HepG2 (cell line): Measurements from ENCODE around the gene RAC3. TPM values are rescaled to one million over a fixed set of nuclear protein-coding genes. Genes with fewer than 3 reads are reported as not detected.

Experiments used
- FOSL1 ChIP-seq: sonication (generic); formaldehyde crosslinking; IDR thresholded peaks from 2 replicates; pipeline ENCODE4 v1.9.0; 2021; ENCODE audit warnings: missing genetic modification reagents, borderline replicate concordance
- GTF3A ChIP-seq: sonication (generic); formaldehyde crosslinking; conservative IDR thresholded peaks from 2 replicates; pipeline ENCODE4 v1.4.0; 2020; ENCODE audit warnings: mild to moderate bottlenecking, missing genetic modification reagents
- MAFG ChIP-seq: sonication (generic); formaldehyde crosslinking; IDR thresholded peaks from 2 replicates; pipeline ENCODE4 v1.5.1; 2020; ENCODE audit warnings: mild to moderate bottlenecking, missing genetic modification reagents
- MTA3 ChIP-seq: sonication (generic); formaldehyde crosslinking; IDR thresholded peaks from 2 replicates; pipeline ENCODE4 v1.4.0; 2020; ENCODE audit warnings: missing genetic modification reagents
- SMARCE1 ChIP-seq: fragments of 450-650 bp; IDR thresholded peaks from 2 replicates; pipeline ENCODE4 v1.6.1; 2017; ENCODE audit warnings: borderline replicate concordance
- ZMYM4 ChIP-seq: sonication (generic); formaldehyde crosslinking; IDR thresholded peaks from 2 replicates; pipeline ENCODE4 v1.8.1; 2023; ENCODE audit warnings: mild to moderate bottlenecking, missing genetic modification reagents
- ZNF253 ChIP-seq: sonication (generic); formaldehyde crosslinking; IDR thresholded peaks from 2 replicates; pipeline ENCODE4 v1.8.0; 2022; ENCODE audit warnings: mild to moderate bottlenecking, missing genetic modification reagents, borderline replicate concordance
- ZNF33A ChIP-seq: sonication (generic); formaldehyde crosslinking; IDR thresholded peaks from 2 replicates; pipeline ENCODE4 v1.5.1; 2020; ENCODE audit warnings: missing genetic modification reagents, mild to moderate bottlenecking, moderate library complexity, borderline replicate concordance
- ZNF460 ChIP-seq: sonication (generic); formaldehyde crosslinking; IDR thresholded peaks from 2 replicates; pipeline ENCODE4 v1.5.1; 2020; ENCODE audit warnings: missing genetic modification reagents, mild to moderate bottlenecking, borderline replicate concordance
- ZNF510 ChIP-seq: sonication (generic); formaldehyde crosslinking; IDR thresholded peaks from 2 replicates; pipeline ENCODE4 v1.4.0; 2020; ENCODE audit warnings: low read depth, mild to moderate bottlenecking, missing genetic modification reagents
- ZNF891 ChIP-seq: sonication (generic); formaldehyde crosslinking; IDR thresholded peaks from 2 replicates; pipeline ENCODE4 v1.5.0; 2020; ENCODE audit warnings: mild to moderate bottlenecking, missing genetic modification reagents
- ZSCAN9 ChIP-seq: IDR thresholded peaks from 2 replicates; pipeline ENCODE4 v1.6.1; 2016; ENCODE audit warnings: borderline replicate concordance
- polyA plus RNA-seq, 8 experiments: library from polyadenylated mRNA; depleted of rRNA in 3 of 8; stranded (reverse) in 7 of 8; unstranded in 1 of 8; fragments of >200 nt; fragmentation: Illumina TruSeq in 4 of 8; extraction: Trizol in 4 of 8; gene quantifications; 2 replicates each; pipeline versions ENCODE4 v1.2.1 to v1.2.3, GENCODE V29; 2011 to 2016; ENCODE audit warnings: low read depth in 4 of 8, missing spikeins in 1 of 8, mixed read lengths in 1 of 8; ENCODE audit not compliant: insufficient read depth in 1 of 8
- total RNA-seq, 5 experiments: library from RNA; depleted of rRNA; stranded (reverse); fragments of >200 nt; fragmentation: Illumina TruSeq; extraction: Trizol; gene quantifications; 2 replicates each; pipeline ENCODE4 v1.2.3, GENCODE V29; 2016; ENCODE audit warnings: low read depth in 1 of 5
- TF ChIP-seq, protein P1 (sequence below): sonication (generic); formaldehyde crosslinking; IDR thresholded peaks from 2 replicates; pipeline ENCODE4 v1.4.0; 2020; ENCODE audit warnings: mild to moderate bottlenecking, missing genetic modification reagents
- TF ChIP-seq, protein P2 (sequence below): sonication (generic); formaldehyde crosslinking; IDR thresholded peaks from 2 replicates; pipeline ENCODE4 v1.5.1; 2020; ENCODE audit warnings: mild to moderate bottlenecking, moderate library complexity, missing genetic modification reagents
- TF ChIP-seq, protein P3 (sequence below): sonication (generic); formaldehyde crosslinking; IDR thresholded peaks from 2 replicates; pipeline ENCODE4 v1.9.0; 2022; ENCODE audit warnings: missing genetic modification reagents, mild to moderate bottlenecking, borderline replicate concordance
- TF ChIP-seq, protein P4 (sequence below): sonication (generic); formaldehyde crosslinking; IDR thresholded peaks from 2 replicates; pipeline ENCODE4 v1.5.1; 2020; ENCODE audit warnings: missing genetic modification reagents, mild to moderate bottlenecking, borderline replicate concordance
- TF ChIP-seq, protein P5 (sequence below): sonication (generic); formaldehyde crosslinking; IDR thresholded peaks from 2 replicates; pipeline ENCODE4 v1.8.1; 2022; ENCODE audit warnings: mild to moderate bottlenecking, missing genetic modification reagents

Gene RAC3
- total and polyA plus RNA-seq, 2 of the 13 experiments (the other 11 are each of a cell fraction or from before 2014, with no cell fraction given): 10.5 to 21.3 TPM

DNA sequence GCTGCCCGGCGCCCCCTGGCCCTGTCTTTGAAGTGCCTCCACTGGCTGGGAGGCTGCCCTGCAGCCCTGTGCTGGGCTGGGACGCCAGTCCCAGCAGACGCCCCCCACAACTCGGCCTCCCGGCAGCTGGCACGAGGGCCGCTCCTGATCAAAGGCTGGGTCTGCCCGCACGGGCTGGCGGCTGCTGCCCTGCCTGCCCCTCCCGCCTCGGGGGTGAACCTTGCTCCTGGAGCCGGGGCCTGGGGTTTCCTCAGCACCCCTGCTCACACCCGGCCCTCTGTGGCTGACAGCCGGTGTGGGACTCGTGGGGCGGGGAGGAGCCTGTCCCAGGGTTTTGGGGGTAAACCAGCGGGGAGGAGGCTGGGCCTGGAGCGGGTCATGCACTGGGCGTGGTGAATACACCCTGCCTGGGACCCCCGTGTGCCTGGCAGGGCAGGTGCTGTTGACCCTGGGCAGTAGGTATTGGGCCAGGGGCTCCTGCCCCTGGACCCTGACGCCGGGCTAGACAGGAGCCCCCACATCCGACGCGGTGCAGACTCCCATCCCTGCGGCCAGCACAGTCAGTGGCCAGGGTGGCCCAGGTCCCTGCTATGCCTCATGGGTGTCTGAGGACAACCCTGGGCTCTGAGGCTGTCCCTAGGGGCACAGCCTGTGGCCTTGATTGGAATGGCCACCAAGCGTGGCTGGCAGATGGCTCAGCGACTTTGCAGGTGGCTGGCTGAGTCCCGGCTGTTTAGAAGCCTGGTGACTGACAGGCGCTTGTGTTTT lies 30.5 kb upstream of the RAC3 start (continued):
- TF ChIP-seq, protein P1, sequence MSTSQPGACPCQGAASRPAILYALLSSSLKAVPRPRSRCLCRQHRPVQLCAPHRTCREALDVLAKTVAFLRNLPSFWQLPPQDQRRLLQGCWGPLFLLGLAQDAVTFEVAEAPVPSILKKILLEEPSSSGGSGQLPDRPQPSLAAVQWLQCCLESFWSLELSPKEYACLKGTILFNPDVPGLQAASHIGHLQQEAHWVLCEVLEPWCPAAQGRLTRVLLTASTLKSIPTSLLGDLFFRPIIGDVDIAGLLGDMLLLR: peak; percentile 64; the same call in 1 of the 2 replicates
- TF ChIP-seq, protein P2, sequence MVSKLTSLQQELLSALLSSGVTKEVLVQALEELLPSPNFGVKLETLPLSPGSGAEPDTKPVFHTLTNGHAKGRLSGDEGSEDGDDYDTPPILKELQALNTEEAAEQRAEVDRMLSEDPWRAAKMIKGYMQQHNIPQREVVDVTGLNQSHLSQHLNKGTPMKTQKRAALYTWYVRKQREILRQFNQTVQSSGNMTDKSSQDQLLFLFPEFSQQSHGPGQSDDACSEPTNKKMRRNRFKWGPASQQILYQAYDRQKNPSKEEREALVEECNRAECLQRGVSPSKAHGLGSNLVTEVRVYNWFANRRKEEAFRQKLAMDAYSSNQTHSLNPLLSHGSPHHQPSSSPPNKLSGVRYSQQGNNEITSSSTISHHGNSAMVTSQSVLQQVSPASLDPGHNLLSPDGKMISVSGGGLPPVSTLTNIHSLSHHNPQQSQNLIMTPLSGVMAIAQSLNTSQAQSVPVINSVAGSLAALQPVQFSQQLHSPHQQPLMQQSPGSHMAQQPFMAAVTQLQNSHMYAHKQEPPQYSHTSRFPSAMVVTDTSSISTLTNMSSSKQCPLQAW (CRISPR knock-in tag): peak; percentile 97
- TF ChIP-seq ZSCAN9 (0 out of 2 replicates have a peak, but pooled peaks have one; percentile 19), ZMYM4 (CRISPR knock-in tag) (peak; percentile 37; the same call in 1 of the 2 replicates), MAFG (no peak), ZNF510 (CRISPR knock-in tag) (0 out of 2 replicates have a peak, but pooled peaks have one; percentile 70), MTA3 (CRISPR knock-in tag) (no peak), ZNF891 (CRISPR knock-in tag) (no peak; the same call in 1 of the 2 replicates), GTF3A (CRISPR knock-in tag) (no peak; the same call in 1 of the 2 replicates), FOSL1 (0 out of 2 replicates have a peak, but pooled peaks have one; percentile 47), ZNF460 (peak; percentile 30; the same call in 1 of the 2 replicates), SMARCE1 (no peak), ZNF33A (CRISPR knock-in tag) (no peak), ZNF253 (CRISPR knock-in tag) (0 out of 2 replicates have a peak, but pooled peaks have one; percentile 20)
- TF ChIP-seq, protein P3, sequence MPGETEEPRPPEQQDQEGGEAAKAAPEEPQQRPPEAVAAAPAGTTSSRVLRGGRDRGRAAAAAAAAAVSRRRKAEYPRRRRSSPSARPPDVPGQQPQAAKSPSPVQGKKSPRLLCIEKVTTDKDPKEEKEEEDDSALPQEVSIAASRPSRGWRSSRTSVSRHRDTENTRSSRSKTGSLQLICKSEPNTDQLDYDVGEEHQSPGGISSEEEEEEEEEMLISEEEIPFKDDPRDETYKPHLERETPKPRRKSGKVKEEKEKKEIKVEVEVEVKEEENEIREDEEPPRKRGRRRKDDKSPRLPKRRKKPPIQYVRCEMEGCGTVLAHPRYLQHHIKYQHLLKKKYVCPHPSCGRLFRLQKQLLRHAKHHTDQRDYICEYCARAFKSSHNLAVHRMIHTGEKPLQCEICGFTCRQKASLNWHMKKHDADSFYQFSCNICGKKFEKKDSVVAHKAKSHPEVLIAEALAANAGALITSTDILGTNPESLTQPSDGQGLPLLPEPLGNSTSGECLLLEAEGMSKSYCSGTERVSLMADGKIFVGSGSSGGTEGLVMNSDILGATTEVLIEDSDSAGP (CRISPR knock-in tag): peak; percentile 95
- TF ChIP-seq, protein P4, sequence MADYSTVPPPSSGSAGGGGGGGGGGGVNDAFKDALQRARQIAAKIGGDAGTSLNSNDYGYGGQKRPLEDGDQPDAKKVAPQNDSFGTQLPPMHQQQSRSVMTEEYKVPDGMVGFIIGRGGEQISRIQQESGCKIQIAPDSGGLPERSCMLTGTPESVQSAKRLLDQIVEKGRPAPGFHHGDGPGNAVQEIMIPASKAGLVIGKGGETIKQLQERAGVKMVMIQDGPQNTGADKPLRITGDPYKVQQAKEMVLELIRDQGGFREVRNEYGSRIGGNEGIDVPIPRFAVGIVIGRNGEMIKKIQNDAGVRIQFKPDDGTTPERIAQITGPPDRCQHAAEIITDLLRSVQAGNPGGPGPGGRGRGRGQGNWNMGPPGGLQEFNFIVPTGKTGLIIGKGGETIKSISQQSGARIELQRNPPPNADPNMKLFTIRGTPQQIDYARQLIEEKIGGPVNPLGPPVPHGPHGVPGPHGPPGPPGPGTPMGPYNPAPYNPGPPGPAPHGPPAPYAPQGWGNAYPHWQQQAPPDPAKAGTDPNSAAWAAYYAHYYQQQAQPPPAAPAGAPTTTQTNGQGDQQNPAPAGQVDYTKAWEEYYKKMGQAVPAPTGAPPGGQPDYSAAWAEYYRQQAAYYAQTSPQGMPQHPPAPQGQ: no peak; the same call in 1 of the 2 replicates
- TF ChIP-seq, protein P5, sequence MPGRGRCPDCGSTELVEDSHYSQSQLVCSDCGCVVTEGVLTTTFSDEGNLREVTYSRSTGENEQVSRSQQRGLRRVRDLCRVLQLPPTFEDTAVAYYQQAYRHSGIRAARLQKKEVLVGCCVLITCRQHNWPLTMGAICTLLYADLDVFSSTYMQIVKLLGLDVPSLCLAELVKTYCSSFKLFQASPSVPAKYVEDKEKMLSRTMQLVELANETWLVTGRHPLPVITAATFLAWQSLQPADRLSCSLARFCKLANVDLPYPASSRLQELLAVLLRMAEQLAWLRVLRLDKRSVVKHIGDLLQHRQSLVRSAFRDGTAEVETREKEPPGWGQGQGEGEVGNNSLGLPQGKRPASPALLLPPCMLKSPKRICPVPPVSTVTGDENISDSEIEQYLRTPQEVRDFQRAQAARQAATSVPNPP: no peak
